Gastrocnemius medialis (tissue), 4 donors: ENCODE results near the gene EIF4E2.

Experiments used
- CTCF ChIP-seq, 5 experiments: fragments of 450-650 bp in 3 of 5; fragments of 200-600 bp in 2 of 5; sonication (generic) in 2 of 5; IDR thresholded peaks in 4 of 5; conservative IDR thresholded peaks in 1 of 5; 1 replicate in 4 of 5; 2 replicates in 1 of 5; pipeline ENCODE4 v1.5.1; 2016 to 2019; ENCODE audit warnings: antibody characterized with exemption in 5 of 5, mild to moderate bottlenecking in 3 of 5, moderate library complexity in 3 of 5
- POLR2A ChIP-seq, 2 donors: fragments of 450-650 bp; IDR thresholded peaks; one replicate each; pipeline ENCODE4 v1.6.1; 2017; ENCODE audit warnings: antibody characterized with exemption in 2 of 2, mild to moderate bottlenecking in 2 of 2, moderate library complexity in 2 of 2

DNA sequence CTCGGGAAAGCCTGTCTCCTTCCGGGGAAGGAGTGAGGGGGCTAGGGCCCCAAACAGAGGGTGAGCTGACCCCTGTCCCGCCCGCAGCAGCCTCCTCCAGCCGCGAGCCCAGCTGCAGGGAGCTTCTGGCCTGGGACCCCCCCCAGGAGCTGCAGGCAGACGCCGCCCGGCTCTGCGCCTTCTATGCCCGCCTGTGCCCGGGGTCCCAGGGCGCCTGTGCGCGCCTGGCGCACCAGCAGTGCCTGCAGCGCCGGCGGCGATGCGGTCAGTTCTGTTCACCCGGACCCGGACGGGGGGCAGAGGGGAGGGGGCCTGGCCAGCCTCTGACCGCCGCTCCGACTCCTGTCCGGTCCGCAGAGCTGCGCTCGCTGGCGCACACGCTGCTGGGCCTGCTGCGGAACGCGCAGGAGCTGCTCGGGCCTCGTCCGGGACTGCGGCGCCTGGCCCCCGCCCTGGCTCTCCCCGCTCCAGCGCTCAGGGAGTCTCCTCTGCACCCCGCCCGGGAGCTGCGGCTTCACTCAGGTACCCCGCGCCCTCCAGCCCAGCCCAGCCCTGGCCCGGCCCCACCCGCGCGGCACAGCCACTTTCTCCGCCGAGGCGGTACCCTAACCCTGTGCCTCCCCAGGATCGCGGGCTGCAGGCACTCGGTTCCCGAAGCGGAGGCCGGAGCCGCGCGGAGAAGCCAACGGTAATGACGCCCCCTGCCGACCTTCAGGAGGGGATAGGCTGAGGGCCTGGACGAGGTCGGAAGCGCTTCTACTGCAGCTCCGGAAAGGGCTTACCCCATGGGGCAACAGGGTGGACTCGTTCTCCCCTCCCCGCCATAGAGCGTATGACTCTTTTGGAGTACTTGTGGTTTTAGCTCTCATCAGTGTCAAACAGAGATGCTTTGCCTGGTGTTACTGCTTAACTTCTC is 26.5 kb upstream of the EIF4E2 start:
- peak in 3 of 5 experiments; percentile 11 to 49 (median 22) for TF ChIP-seq CTCF (IDR thresholded peaks at IDR 0.05 in 4 of 5, conservative IDR thresholded peaks at IDR 0.05 in 1 of 5)
- no peak for TF ChIP-seq POLR2A (IDR thresholded peaks at IDR 0.05)
